Tibial nerve (tissue), 4 donors: ENCODE results near the gene CREB3. TPM values are rescaled to one million over a fixed set of nuclear protein-coding genes. Genes with fewer than 3 reads are reported as not detected.

Experiments
- DNase-seq, 2 donors: peaks; one replicate each; pipeline ENCODE4 v3.0.0-alpha.2; 2019; ENCODE audit warnings: low spot score in 2 of 2
- H3K27ac ChIP-seq, 4 donors: fragments of 200-600 bp; sonication (generic) in 3 of 4; one replicate each; pipeline ENCODE4 v1.5.1; 2017 to 2019; ENCODE audit warnings: mild to moderate bottlenecking in 1 of 4
- H3K27me3 ChIP-seq, 2 donors: fragments of 200-600 bp; sonication (generic) in 1 of 2; one replicate each; pipeline versions ENCODE4 v1.5.1 to v1.6.0; 2017 to 2019
- H3K36me3 ChIP-seq, 3 donors: fragments of 200-600 bp; sonication (generic); one replicate each; pipeline ENCODE4 v1.5.1; 2018 to 2019
- H3K4me1 ChIP-seq, 4 donors: fragments of 200-600 bp; sonication (generic) in 3 of 4; one replicate each; pipeline ENCODE4 v1.5.1; 2017 to 2019
- H3K4me3 ChIP-seq, 4 donors: fragments of 200-600 bp; sonication (generic) in 3 of 4; one replicate each; pipeline ENCODE4 v1.5.1; 2017 to 2019; ENCODE audit warnings: mild to moderate bottlenecking in 1 of 4, moderate library complexity in 1 of 4
- H3K9me3 ChIP-seq, 4 donors: fragments of 200-600 bp; sonication (generic) in 3 of 4; one replicate each; pipeline ENCODE4 v1.5.1; 2017 to 2019
- CTCF ChIP-seq, 5 experiments: fragments of 200-600 bp in 3 of 5; fragments of 450-650 bp in 2 of 5; sonication (generic) in 3 of 5; IDR thresholded peaks; one replicate each; pipeline ENCODE4 v1.5.1; 2016 to 2019; ENCODE audit warnings: antibody characterized with exemption in 5 of 5, mild to moderate bottlenecking in 3 of 5, moderate library complexity in 2 of 5
- EP300 ChIP-seq, 2 donors: sonication (generic); formaldehyde crosslinking; IDR thresholded peaks; one replicate each; pipeline ENCODE4 v1.6.1; 2017; ENCODE audit warnings: antibody characterized with exemption in 2 of 2, mild to moderate bottlenecking in 1 of 2
- POLR2A ChIP-seq, 2 donors: fragments of 450-650 bp; IDR thresholded peaks; one replicate each; pipeline ENCODE4 v1.6.1; 2017; ENCODE audit warnings: antibody characterized with exemption in 2 of 2, mild to moderate bottlenecking in 2 of 2, moderate library complexity in 2 of 2
- WGBS, 2 donors: methylation state at CpG; one replicate each; pipeline ENCODE4 v1.1.5; 2018; 5-methylcytosine and 5-hydroxymethylcytosine counted together
- total RNA-seq, 4 donors: library from RNA; depleted of rRNA; stranded (reverse); fragments of >200 nt; gene quantifications; one replicate each; pipeline ENCODE4 v1.1.0, GENCODE V29; 2016

The CREB3 gene
- total RNA-seq, 4 donors from 2014 or later: 41.6 to 70.1 (median 53.5) TPM

GRCh38 chr9:35705836-35706430 is 26.5 kb upstream of the CREB3 start:
- WGBS, 2 donors: 93 to 96% methylated on average over 6 to 7 of the region's 7 CpGs
- Histone ChIP-seq H3K27ac (no peak overlapping the region), H3K27me3 (no peaks in the 10 kb centered on the region), H3K4me3 (no peak overlapping the region), H3K9me3 (no peaks in the 10 kb centered on the region), H3K36me3 (peaks cover 17 to 99% (median 78%) of the 10 kb centered on the region in 3 donors), H3K4me1 (no peaks in the 10 kb centered on the region)
- TF ChIP-seq CTCF (IDR thresholded peaks at IDR 0.05) (no peak), EP300 (IDR thresholded peaks at IDR 0.05) (no peak), POLR2A (IDR thresholded peaks at IDR 0.05) (no peak)
- DNase-seq: no peak

- H3K4me1 ChIP-seq: no peaks in the 10 kb centered on the region
- peaks cover 19 to 99% (median 83%) of the 10 kb centered on the region in 3 donors for H3K36me3 ChIP-seq
- H3K4me3 ChIP-seq: no peak overlapping the region
- no peak for DNase-seq
- H3K27ac ChIP-seq: no peak overlapping the region
- 90 to 91% methylated on average over 9 to 10 of the region's 10 CpGs for WGBS, 2 donors
- H3K9me3 ChIP-seq: no peaks in the 10 kb centered on the region
- no peaks in the 10 kb centered on the region for H3K27me3 ChIP-seq
- TF ChIP-seq CTCF (IDR thresholded peaks at IDR 0.05) (no peak), EP300 (IDR thresholded peaks at IDR 0.05) (no peak), POLR2A (IDR thresholded peaks at IDR 0.05) (no peak)
Observed at GRCh38 chr9:35706951-35707350, 25.5 kb upstream of the CREB3 start.

- 93 to 95% methylated on average over 4 of the region's 4 CpGs for WGBS, 2 donors
- no peak overlapping the region for H3K4me3 ChIP-seq
- no peaks in the 10 kb centered on the region for H3K4me1 ChIP-seq
- H3K27ac ChIP-seq: no peak overlapping the region
- no peak for TF ChIP-seq EP300 (IDR thresholded peaks at IDR 0.05)
- TF ChIP-seq POLR2A (IDR thresholded peaks at IDR 0.05): no peak
- TF ChIP-seq CTCF (IDR thresholded peaks at IDR 0.05): no peak
- no peaks in the 10 kb centered on the region for H3K9me3 ChIP-seq
- no peak for DNase-seq
- no peaks in the 10 kb centered on the region for H3K27me3 ChIP-seq
- peaks cover 21 to 99% (median 85%) of the 10 kb centered on the region in 3 donors for H3K36me3 ChIP-seq
Observed at GRCh38 chr9:35708146-35708545, 24.3 kb upstream of the CREB3 start.

- peaks cover 9 to 99% (median 83%) of the 10 kb centered on the region in 3 donors for H3K36me3 ChIP-seq
- no peaks in the 10 kb centered on the region for H3K9me3 ChIP-seq
- 86% methylated on average over 7 of the region's 7 CpGs for WGBS, 2 donors
- no peak for DNase-seq
- TF ChIP-seq POLR2A (IDR thresholded peaks at IDR 0.05): no peak
- TF ChIP-seq CTCF (IDR thresholded peaks at IDR 0.05): no peak
- no peak for TF ChIP-seq EP300 (IDR thresholded peaks at IDR 0.05)
- no peaks in the 10 kb centered on the region for H3K4me1 ChIP-seq
- H3K27me3 ChIP-seq: no peaks in the 10 kb centered on the region
- no peak overlapping the region for H3K4me3 ChIP-seq
- H3K27ac ChIP-seq: no peak overlapping the region
Observed at GRCh38 chr9:35710818-35711500, 21.5 kb upstream of the CREB3 start.
